DOHH2 (cell line): Measurements from ENCODE around the gene SLC15A2.

ENCODE experiments used
- H3F3A ChIP-seq: fragments of 200-600 bp; sonication (generic), shearing (Covaris generic); 2 replicates; pipeline ENCODE4 v1.6.0; 2016; ENCODE audit warnings: antibody characterized with exemption, mild to moderate bottlenecking; ENCODE audit not compliant: control insufficient read depth, insufficient read depth
- H3K27ac ChIP-seq: fragments of 200-600 bp; sonication (generic); 2 replicates; pipeline ENCODE4 v1.5.1; 2014; ENCODE audit warnings: low read depth, mild to moderate bottlenecking, low read length, moderate library complexity
- H3K27me3 ChIP-seq: fragments of 200-600 bp; sonication (generic); 2 replicates; pipeline ENCODE4 v1.6.1; 2014; ENCODE audit warnings: mild to moderate bottlenecking, low read length, mixed read lengths; ENCODE audit not compliant: control insufficient read depth
- H3K36me3 ChIP-seq: fragments of 200-600 bp; sonication (generic); 2 replicates; pipeline ENCODE4 v1.6.1; 2014; ENCODE audit warnings: mild to moderate bottlenecking, low read length, moderate library complexity, mixed read lengths; ENCODE audit not compliant: control insufficient read depth
- H3K4me1 ChIP-seq: fragments of 200-600 bp; sonication (generic); 2 replicates; pipeline ENCODE4 v1.6.1; 2014; ENCODE audit warnings: mild to moderate bottlenecking, low read length, mixed read lengths; ENCODE audit not compliant: control insufficient read depth
- H3K4me2 ChIP-seq: fragments of 200-600 bp; sonication (generic); 2 replicates; pipeline ENCODE4 v1.6.0; 2014; ENCODE audit warnings: mild to moderate bottlenecking, low read length, moderate library complexity
- H3K4me3 ChIP-seq: fragments of 200-600 bp; sonication (generic); 2 replicates; pipeline ENCODE4 v1.5.1; 2014; ENCODE audit warnings: mild to moderate bottlenecking, low read length, mixed read lengths
- H3K79me2 ChIP-seq: fragments of 200-600 bp; sonication (generic); 2 replicates; pipeline ENCODE4 v1.6.1; 2014; ENCODE audit warnings: mild to moderate bottlenecking, low read length, mixed read lengths; ENCODE audit not compliant: control insufficient read depth
- H3K9me2 ChIP-seq: fragments of 200-600 bp; sonication (generic); replicated peaks from 2 replicates; pipeline ENCODE4 v1.6.1; 2014; ENCODE audit warnings: mild to moderate bottlenecking, low read length, mixed read lengths; ENCODE audit not compliant: control insufficient read depth
- H3K9me3 ChIP-seq: fragments of 200-600 bp; sonication (generic); 2 replicates; pipeline ENCODE4 v1.6.1; 2014; ENCODE audit warnings: antibody characterized with exemption, low read length, mixed read lengths; ENCODE audit not compliant: control insufficient read depth, insufficient read depth
- H4K20me1 ChIP-seq: fragments of 200-600 bp; sonication (generic); 2 replicates; pipeline ENCODE4 v1.6.0; 2014; ENCODE audit warnings: low read depth, mild to moderate bottlenecking, antibody characterized with exemption, low read length, moderate library complexity; ENCODE audit not compliant: control insufficient read depth, insufficient read depth
- EZH2phosphoT487 ChIP-seq: fragments of 200-600 bp; sonication (generic); IDR thresholded peaks from 2 replicates; pipeline ENCODE4 v1.6.1; 2017; ENCODE audit warnings: borderline replicate concordance, mild to moderate bottlenecking, antibody characterized with exemption, low read length, moderate library complexity, mixed read lengths
- TF ChIP-seq, protein P1 (sequence below): fragments of 200-600 bp; sonication (generic); IDR thresholded peaks from one replicate; pipeline ENCODE4 v1.5.1; 2014; ENCODE audit warnings: antibody characterized with exemption, mild to moderate bottlenecking, low read depth, low read length; ENCODE audit not compliant: poor library complexity, severe bottlenecking

The SLC15A2 gene

DNA sequence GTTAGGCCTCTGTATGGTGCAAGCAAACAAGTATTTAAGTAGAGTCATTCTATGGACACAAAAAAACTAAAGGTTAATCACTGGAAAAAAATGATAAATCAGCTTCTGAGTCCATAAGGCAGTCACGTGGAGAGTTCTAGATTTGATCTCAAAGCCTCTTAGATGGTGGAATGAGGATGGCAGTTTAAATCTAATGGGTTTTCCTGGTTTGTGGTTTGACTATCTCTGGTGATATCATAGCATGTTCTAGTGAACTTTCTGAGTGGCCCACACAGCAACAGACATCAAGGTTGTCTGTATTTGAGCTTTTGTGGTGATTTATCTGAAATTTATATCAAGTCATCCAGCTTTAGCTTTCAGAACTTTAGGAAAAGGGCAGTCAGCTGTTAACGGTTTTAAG, 75.4 kb downstream of the SLC15A2 start:
- Histone ChIP-seq H3K36me3 (no peaks in the 10 kb centered on the region), H3K4me2 (no peak overlapping the region), H3K9me2 (no peaks in the 10 kb centered on the region), H4K20me1 (no peaks in the 10 kb centered on the region), H3K4me1 (no peaks in the 10 kb centered on the region), H3K9me3 (peaks cover 3% of the 10 kb centered on the region; the same call in 1 of the 2 replicates), H3K4me3 (no peak overlapping the region), H3F3A (no peaks in the 10 kb centered on the region), H3K27ac (no peak overlapping the region), H3K27me3 (no peaks in the 10 kb centered on the region), H3K79me2 (no peaks in the 10 kb centered on the region)
- TF ChIP-seq EZH2phosphoT487: no peak
- TF ChIP-seq, protein P1, sequence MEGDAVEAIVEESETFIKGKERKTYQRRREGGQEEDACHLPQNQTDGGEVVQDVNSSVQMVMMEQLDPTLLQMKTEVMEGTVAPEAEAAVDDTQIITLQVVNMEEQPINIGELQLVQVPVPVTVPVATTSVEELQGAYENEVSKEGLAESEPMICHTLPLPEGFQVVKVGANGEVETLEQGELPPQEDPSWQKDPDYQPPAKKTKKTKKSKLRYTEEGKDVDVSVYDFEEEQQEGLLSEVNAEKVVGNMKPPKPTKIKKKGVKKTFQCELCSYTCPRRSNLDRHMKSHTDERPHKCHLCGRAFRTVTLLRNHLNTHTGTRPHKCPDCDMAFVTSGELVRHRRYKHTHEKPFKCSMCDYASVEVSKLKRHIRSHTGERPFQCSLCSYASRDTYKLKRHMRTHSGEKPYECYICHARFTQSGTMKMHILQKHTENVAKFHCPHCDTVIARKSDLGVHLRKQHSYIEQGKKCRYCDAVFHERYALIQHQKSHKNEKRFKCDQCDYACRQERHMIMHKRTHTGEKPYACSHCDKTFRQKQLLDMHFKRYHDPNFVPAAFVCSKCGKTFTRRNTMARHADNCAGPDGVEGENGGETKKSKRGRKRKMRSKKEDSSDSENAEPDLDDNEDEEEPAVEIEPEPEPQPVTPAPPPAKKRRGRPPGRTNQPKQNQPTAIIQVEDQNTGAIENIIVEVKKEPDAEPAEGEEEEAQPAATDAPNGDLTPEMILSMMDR: no peak

DNA sequence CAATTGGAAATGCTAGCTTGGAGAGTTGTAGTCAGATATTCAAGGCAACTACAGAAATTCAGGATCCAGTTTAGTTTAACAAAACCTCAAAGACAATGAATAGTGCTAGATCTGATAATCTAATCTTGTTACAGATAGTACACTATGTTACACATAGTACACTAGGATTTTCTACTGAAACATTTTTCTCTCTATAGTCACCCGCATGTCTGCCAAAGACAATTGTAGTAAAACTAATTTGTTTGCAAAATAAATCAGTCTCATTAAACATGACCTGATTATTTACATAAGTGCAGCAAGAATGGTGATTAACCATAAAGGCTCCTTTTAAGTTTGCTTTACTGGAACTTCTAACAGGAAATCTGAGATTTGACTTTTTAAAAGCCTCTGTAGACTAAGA, 75.8 kb downstream of the SLC15A2 start:
- Histone ChIP-seq H4K20me1 (no peaks in the 10 kb centered on the region), H3K4me1 (no peaks in the 10 kb centered on the region), H3F3A (no peaks in the 10 kb centered on the region), H3K4me3 (no peak overlapping the region), H3K4me2 (no peak overlapping the region), H3K27me3 (no peaks in the 10 kb centered on the region), H3K79me2 (no peaks in the 10 kb centered on the region), H3K27ac (no peak overlapping the region), H3K36me3 (no peaks in the 10 kb centered on the region), H3K9me3 (peaks cover 7% of the 10 kb centered on the region; the same call in 1 of the 2 replicates), H3K9me2 (no peaks in the 10 kb centered on the region)
- TF ChIP-seq, protein P1: no peak
- TF ChIP-seq EZH2phosphoT487: no peak

DNA sequence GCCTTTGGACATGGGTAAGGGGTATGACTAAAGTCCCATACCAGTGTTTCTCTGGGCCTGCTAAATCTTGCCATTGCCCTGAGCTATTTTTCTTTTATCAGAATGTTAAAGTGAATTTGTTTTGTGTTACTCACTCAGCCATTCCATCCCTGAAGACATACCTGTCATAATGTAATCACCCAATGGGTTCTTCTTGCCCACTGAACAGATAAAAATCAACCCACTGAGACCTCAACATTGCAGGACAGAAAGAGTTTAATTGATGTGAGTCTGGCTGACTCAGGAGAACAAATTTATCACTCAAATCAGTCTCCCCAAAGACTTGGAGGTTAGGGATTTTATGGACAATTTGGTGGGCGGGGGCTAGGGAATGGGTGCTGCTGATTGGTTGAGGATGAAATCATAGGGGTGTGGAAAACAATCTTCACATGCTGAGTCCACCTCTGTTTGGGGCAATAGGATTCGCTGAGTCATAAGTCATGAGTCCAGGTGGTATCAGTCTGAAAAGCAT, 80.5 kb downstream of the SLC15A2 start:
- Histone ChIP-seq H4K20me1 (no peaks in the 10 kb centered on the region), H3K4me3 (no peak overlapping the region), H3K4me2 (no peak overlapping the region), H3F3A (no peaks in the 10 kb centered on the region), H3K79me2 (no peaks in the 10 kb centered on the region), H3K27ac (no peak overlapping the region), H3K36me3 (no peaks in the 10 kb centered on the region), H3K9me2 (no peaks in the 10 kb centered on the region), H3K4me1 (peaks cover 3% of the 10 kb centered on the region), H3K9me3 (peaks cover 10% of the 10 kb centered on the region; the same call in 1 of the 2 replicates), H3K27me3 (no peaks in the 10 kb centered on the region)
- TF ChIP-seq, protein P1: no peak
- no peak for TF ChIP-seq EZH2phosphoT487
